ENCODE data around the gene RTF2.

Gene RTF2

DNA sequence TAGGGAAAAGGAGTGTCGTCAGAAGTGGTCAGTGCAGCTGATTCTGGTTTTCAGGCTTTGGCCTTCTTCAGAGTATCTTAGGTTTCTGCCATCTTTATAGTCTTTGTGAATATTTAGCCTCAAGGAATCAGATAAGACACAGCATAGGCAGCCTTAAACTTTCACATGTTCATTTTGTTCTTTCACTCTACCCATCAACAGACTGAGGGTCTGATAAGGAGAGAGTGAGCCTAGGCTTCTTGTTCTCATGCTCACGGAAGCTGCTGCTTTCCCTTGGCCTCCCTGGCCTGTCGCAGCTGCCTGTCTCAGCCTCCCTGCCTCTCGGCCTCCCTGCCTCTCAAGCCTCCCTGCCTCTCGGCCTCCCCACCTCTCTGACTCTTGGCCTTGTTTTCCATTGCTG, 20.1 kb downstream of the RTF2 start:
- TF ChIP-seq, protein P1, sequence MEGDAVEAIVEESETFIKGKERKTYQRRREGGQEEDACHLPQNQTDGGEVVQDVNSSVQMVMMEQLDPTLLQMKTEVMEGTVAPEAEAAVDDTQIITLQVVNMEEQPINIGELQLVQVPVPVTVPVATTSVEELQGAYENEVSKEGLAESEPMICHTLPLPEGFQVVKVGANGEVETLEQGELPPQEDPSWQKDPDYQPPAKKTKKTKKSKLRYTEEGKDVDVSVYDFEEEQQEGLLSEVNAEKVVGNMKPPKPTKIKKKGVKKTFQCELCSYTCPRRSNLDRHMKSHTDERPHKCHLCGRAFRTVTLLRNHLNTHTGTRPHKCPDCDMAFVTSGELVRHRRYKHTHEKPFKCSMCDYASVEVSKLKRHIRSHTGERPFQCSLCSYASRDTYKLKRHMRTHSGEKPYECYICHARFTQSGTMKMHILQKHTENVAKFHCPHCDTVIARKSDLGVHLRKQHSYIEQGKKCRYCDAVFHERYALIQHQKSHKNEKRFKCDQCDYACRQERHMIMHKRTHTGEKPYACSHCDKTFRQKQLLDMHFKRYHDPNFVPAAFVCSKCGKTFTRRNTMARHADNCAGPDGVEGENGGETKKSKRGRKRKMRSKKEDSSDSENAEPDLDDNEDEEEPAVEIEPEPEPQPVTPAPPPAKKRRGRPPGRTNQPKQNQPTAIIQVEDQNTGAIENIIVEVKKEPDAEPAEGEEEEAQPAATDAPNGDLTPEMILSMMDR (conservative IDR thresholded peaks at IDR 0.05), result no peak
- no peak overlapping the region for H3K27ac ChIP-seq

DNA sequence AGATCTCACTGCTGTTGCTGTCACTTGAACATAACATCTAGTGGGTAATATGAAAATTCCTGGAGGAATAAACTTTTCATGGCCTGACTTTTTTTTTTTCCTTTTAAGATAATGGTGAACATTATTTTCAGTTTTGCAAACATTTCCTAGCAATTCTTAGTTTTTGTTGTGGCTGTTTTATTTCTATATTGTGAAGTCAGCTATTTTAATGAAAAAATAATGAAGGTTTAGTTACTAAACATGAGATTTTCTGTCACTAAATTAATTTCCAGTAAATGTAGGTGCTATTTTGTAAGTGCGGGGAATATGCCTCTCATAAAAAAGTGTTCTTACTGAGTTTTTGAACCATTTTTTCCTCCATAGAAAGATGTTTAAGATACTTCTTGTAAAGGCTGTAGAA, 32.7 kb downstream of the RTF2 start:
- TF ChIP-seq, protein P1 (conservative IDR thresholded peaks at IDR 0.05), result no peak
- H3K27ac ChIP-seq, result no peak overlapping the region

DNA sequence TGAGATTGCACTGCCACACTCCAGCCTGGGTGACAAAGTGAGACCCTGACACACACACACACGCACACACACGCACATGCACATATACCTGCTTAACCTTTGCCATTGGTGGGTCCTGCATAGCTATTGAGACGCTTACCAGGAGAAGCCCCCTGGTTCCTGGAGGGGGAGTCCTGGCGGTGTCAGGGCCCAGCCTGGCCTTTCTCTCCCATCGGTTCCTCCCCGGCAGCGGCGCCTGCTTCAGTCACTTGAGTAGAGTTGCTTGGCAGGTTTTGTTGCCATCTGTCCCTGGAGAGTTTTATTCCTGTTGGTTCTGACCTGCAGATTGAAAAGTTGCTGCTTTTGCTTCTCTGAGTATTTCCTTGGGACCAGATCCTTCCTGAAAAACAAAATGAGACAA, 35.5 kb downstream of the RTF2 start:
- TF ChIP-seq, protein P1 (conservative IDR thresholded peaks at IDR 0.05), result no peak
- H3K27ac ChIP-seq, result no peak overlapping the region

DNA sequence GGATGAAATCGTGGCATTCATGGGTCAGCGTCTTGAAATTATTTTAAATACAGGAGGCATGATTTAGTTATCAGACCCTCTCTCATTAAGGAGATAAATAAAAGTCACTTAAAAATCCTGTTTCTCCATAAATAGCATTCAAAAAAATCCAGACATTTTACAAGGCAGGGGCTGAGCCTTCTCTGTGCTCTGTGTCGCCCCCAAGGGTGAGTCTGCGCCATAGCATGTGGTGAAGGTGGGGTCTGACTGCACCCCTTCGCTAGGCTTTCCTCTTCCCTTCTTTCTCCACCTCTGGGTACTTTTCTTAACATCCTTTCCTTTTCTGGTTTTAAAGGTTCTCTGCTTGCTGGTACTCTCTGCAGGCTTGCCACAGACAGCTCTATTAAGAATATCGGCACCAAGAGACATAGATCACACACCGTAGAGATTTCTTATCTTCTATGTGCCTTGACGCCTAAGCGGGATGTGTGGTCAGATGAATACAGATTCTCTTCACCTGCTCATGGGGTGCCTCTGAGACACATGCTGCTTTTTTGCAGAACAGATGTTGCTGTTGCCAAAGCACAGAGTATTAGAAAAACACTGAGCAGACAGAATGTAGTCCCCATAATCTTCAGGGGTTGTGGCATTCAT, 36.1 kb downstream of the RTF2 start:
- TF ChIP-seq, protein P1 (conservative IDR thresholded peaks at IDR 0.05), result peak; percentile 52
- H3K27ac ChIP-seq, result no peak overlapping the region

DNA sequence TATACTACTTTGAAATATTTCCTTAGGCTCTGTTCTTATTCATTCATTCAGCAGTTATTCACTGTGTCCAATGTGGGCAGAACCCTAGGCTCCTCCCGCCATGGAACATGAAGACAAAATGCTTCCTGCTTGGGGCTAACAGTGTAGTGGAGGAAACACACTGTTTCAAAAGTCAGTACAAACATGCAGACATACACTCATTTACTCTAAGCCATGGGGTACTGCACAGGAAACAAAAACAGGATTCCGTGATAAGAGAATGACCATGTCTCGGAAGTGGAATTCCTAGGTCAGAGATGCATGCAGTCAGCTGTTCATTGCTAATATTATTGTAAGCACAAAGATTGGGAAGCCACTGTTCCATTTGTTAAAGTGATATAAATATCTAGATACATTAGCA, 37.7 kb downstream of the RTF2 start:
- H3K27ac ChIP-seq, result no peak overlapping the region
- TF ChIP-seq, protein P1 (conservative IDR thresholded peaks at IDR 0.05), result no peak

DNA sequence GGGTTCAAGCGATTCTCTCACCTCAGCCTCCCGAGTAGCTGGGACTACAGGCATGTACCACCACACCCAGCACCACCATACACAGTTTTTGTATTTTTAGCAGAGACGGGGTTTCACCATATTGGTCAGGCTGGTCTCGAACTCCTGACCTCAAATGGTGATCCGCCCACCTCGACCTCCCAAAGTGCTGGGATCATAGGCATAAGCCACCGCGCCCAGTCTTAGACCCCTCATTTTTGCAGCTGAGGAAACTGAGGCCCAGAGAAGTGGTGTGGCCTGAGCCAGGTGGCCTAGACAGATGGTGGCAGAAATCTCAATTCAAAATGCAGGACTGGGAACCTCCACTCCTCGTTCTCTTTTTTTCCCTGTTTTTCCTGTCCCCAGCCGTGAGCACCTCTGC, 43.5 kb downstream of the RTF2 start:
- TF ChIP-seq, protein P1 (conservative IDR thresholded peaks at IDR 0.05), result no peak
- H3K27ac ChIP-seq, result no peak overlapping the region

DNA sequence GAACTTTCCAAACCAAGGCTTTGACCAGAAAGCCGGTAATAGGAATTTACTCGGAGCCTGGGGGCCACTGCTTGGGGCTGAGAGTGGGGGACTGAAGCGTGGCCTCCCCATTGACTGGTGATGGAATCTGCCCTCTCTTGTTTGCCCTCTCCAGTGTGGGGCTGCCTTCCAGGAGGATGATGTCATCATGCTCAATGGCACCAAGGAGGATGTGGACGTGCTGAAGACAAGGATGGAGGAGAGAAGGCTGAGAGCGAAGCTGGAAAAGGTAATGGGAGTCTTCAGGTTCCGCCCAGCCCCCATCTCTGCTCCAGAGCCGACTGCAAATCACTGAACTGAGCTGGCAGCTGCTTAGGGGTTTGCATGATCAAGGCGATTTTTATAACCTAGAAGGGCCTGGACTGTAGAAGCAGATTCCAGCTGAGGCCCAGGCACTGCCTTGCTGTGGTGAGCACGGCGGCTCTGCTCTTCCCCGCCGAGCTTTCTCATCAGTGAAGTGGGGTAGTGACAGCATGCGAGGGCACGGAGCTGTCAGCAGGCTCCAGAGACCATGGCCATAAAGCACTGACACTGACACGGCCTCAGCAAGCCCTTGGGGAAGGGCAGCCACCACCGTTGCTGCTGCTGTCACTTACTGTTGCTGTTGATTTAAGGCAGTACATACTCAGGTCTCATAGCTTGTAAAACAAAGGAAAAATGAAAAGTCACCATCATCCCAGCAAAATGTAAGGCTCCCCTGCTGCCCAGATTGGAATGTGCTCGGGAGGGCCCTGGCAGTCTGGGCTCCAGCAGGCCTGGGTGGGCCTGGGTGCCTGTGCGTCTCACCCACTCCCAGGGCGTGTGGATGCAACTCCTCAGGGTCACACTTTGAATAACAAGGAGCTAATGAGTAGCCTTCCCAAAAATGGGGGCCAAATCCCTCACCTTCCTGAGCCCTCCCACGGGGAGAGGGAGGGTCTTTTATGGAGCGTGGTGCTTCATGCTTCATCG, 45.0 kb downstream of the RTF2 start:
- H3K27ac ChIP-seq, result no peak overlapping the region
- TF ChIP-seq, protein P1 (conservative IDR thresholded peaks at IDR 0.05), result no peak
